Mesothelial cell of epicardium (in vitro differentiated cells): ENCODE measurements around the gene ANKS1B. TPM values are rescaled to one million over a fixed set of nuclear protein-coding genes. Genes with fewer than 3 reads are reported as not detected.

Source experiments
- DNase-seq, 2 experiments: peaks; one replicate each; pipeline ENCODE4 v3.0.0; 2021; ENCODE audit warnings: low spot score in 2 of 2; ENCODE audit not compliant: unreplicated experiment in 2 of 2
- H3K27ac Mint-ChIP-seq: 2 replicates; pipeline ENCODE4 v1.8.0; 2021; ENCODE audit warnings: mixed read lengths
- H3K27me3 Mint-ChIP-seq: 2 replicates; pipeline ENCODE4 v1.8.0; 2021; ENCODE audit warnings: low read depth, mixed read lengths
- H3K36me3 Mint-ChIP-seq: 2 replicates; pipeline ENCODE4 v1.8.0; 2021; ENCODE audit warnings: mixed read lengths
- H3K4me1 Mint-ChIP-seq: 2 replicates; pipeline ENCODE4 v1.8.0; 2021; ENCODE audit warnings: mixed read lengths
- H3K4me3 Mint-ChIP-seq: 2 replicates; pipeline ENCODE4 v1.8.0; 2021; ENCODE audit warnings: mild to moderate bottlenecking, moderate library complexity, mixed read lengths
- H3K9me3 Mint-ChIP-seq: 2 replicates; pipeline ENCODE4 v1.8.0; 2021; ENCODE audit warnings: mixed read lengths
- total RNA-seq: library from RNA; stranded (reverse); gene quantifications from 3 replicates; pipeline ENCODE4 v1.2.1, GENCODE V29; 2021
- TF ChIP-seq, protein P1 (sequence below): fragments of 200-600 bp; sonication (generic); IDR thresholded peaks from one replicate; pipeline ENCODE4 v1.5.0; 2021; ENCODE audit warnings: antibody characterized with exemption; ENCODE audit not compliant: unreplicated experiment

ANKS1B gene
- total RNA-seq, 1 donor from 2014 or later: 8.8 TPM

DNA sequence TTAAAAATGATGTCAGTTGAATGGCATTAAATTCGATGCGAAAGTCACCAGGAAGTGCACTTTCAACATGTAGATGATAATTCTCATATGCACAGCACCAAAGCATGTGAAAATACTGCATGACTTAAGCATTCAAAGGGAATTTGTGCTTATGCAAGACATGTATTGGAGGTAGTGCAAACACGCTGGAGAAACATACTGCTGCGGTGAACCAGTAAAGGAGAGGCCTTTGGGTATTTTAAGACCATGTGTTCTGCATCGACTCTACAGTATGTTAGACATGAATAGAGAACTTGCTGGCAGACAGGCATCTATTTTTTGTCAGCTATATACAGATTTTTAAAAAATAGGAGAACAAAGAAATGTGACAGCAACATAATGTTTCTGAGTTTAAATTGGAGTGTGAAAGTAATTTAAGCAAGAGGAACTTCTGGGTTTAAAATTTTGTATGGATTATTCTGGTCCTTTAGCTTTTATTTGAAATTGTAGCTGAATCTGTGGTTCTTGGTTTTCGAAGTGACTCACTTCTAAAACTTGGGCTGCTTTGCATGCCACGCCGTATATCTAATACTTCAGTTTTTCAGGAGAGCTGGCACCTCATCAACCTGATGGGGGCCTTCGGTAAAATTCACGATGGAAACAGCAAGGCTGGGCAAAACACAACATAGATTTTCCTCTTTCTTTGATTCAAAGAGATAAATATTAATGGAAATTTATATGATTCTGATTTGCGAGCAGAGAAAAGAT, 930.9 kb downstream of the ANKS1B start:
- TF ChIP-seq, protein P1, sequence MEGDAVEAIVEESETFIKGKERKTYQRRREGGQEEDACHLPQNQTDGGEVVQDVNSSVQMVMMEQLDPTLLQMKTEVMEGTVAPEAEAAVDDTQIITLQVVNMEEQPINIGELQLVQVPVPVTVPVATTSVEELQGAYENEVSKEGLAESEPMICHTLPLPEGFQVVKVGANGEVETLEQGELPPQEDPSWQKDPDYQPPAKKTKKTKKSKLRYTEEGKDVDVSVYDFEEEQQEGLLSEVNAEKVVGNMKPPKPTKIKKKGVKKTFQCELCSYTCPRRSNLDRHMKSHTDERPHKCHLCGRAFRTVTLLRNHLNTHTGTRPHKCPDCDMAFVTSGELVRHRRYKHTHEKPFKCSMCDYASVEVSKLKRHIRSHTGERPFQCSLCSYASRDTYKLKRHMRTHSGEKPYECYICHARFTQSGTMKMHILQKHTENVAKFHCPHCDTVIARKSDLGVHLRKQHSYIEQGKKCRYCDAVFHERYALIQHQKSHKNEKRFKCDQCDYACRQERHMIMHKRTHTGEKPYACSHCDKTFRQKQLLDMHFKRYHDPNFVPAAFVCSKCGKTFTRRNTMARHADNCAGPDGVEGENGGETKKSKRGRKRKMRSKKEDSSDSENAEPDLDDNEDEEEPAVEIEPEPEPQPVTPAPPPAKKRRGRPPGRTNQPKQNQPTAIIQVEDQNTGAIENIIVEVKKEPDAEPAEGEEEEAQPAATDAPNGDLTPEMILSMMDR: no peak
- no peak overlapping the region for H3K4me3 Mint-ChIP-seq
- no peak overlapping the region for H3K27ac Mint-ChIP-seq
- DNase-seq: no peak
- H3K9me3 Mint-ChIP-seq: no peaks in the 10 kb centered on the region
- H3K27me3 Mint-ChIP-seq: no peaks in the 10 kb centered on the region
- H3K36me3 Mint-ChIP-seq: no peaks in the 10 kb centered on the region
- no peaks in the 10 kb centered on the region for H3K4me1 Mint-ChIP-seq

DNA sequence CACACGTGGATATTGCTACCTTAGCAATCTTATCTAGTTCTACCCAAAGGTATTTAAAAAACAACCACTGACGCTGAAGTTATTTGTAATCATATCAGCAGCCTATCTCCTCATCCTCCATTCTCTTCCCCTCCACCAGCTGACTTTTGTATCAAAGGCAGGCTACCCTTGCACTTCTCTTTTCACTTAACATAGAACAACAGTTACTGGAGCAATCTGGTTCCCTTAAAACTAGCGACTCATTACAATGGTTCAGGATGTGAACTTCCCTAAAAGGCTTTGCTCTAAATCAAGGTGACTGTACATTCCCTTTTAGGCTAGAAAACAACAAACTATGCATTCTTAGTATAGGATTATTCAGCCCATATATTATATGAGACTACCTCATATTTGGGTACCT, 935.0 kb downstream of the ANKS1B start:
- Mint-ChIP-seq H3K36me3 (peaks cover 4% of the 10 kb centered on the region), H3K4me3 (no peak overlapping the region), H3K4me1 (no peaks in the 10 kb centered on the region), H3K27me3 (no peaks in the 10 kb centered on the region), H3K9me3 (peaks cover 17% of the 10 kb centered on the region), H3K27ac (no peak overlapping the region)
- DNase-seq: no peak
- TF ChIP-seq, protein P1: no peak

DNA sequence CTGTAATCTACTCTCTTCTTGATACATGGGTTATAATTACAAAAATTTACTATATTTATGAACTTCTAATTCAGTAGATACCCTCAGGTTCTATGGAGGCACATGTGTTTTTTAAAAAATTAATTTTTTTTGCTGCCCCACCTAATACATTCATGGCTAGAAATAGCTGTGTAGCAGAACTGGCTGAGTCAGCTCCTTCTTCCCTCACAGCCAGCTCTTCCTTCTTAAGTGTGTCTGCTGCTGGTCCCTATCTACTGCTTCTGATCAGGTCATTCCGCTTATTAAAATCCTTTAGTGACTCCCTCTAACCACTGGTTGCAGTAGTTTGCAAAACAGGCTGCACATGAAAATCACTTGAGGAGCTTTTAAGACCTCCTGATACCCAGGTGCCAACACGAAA, 939.6 kb downstream of the ANKS1B start:
- H3K4me3 Mint-ChIP-seq: no peak overlapping the region
- no peak overlapping the region for H3K27ac Mint-ChIP-seq
- H3K4me1 Mint-ChIP-seq: peaks cover 5% of the 10 kb centered on the region
- H3K36me3 Mint-ChIP-seq: peaks cover 4% of the 10 kb centered on the region
- no peak for DNase-seq
- peaks cover 17% of the 10 kb centered on the region for H3K9me3 Mint-ChIP-seq
- peaks cover 8% of the 10 kb centered on the region for H3K27me3 Mint-ChIP-seq
- TF ChIP-seq, protein P1: no peak

DNA sequence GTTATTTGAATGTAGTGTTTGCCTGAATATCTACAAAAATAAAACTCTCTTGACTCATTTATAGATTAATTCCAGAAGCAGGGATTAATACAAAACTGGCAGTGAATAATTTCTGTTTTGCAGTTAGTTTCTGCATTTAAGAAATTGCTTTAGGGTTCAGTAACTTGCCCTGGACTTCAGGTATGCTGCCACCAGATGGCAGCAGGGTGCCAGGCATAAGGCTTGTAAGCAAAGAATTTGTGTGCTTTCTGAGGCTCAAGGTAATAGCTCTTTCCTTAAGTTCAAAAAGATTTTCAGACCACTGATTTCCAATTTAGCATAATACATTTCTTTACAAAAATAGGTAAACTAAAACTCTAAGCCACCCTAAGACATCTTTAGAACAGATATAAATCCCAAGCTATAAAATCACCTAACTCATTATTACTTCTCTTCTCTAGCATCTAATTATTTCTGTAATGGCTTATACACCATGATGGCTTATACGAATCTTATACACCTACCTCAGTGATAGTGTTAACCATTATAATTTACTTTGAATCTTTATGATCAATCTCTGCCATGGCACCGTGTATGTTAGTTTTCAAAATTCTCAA, 941.3 kb downstream of the ANKS1B start:
- no peak overlapping the region for H3K4me3 Mint-ChIP-seq
- H3K36me3 Mint-ChIP-seq: peaks cover 4% of the 10 kb centered on the region
- peaks cover 5% of the 10 kb centered on the region for H3K4me1 Mint-ChIP-seq
- H3K27me3 Mint-ChIP-seq: peaks cover 11% of the 10 kb centered on the region
- H3K9me3 Mint-ChIP-seq: peaks cover 16% of the 10 kb centered on the region
- TF ChIP-seq, protein P1: peak; percentile 89
- no peak overlapping the region for H3K27ac Mint-ChIP-seq
- DNase-seq: peak; percentile 43 to 74

DNA sequence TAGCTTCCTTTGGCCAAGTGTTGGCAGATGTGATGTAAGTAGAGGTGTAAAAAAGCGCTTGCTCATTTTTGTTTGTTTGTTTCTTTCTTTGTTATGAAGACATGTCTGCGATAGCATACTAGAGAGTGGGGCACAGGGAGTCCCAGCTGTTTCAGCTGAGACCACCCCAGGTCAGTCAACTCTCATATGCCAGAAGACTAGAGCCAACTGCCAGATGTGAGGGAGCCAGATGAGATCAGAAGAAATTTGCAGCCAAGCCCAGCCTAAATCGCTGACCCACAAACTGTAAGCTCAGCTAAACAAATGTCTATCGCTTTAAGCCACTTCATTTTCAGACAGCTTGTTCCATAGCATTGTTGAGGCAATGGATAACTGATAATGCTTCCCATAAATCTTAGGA, 942.5 kb downstream of the ANKS1B start:
- Mint-ChIP-seq H3K9me3 (peaks cover 4% of the 10 kb centered on the region), H3K36me3 (peaks cover 3% of the 10 kb centered on the region), H3K27ac (no peak overlapping the region), H3K4me1 (peaks cover 5% of the 10 kb centered on the region), H3K27me3 (peaks cover 11% of the 10 kb centered on the region), H3K4me3 (no peak overlapping the region)
- no peak for DNase-seq
- TF ChIP-seq, protein P1: no peak
